Measurements from ENCODE around the gene NAPSA.

Gene NAPSA

DNA sequence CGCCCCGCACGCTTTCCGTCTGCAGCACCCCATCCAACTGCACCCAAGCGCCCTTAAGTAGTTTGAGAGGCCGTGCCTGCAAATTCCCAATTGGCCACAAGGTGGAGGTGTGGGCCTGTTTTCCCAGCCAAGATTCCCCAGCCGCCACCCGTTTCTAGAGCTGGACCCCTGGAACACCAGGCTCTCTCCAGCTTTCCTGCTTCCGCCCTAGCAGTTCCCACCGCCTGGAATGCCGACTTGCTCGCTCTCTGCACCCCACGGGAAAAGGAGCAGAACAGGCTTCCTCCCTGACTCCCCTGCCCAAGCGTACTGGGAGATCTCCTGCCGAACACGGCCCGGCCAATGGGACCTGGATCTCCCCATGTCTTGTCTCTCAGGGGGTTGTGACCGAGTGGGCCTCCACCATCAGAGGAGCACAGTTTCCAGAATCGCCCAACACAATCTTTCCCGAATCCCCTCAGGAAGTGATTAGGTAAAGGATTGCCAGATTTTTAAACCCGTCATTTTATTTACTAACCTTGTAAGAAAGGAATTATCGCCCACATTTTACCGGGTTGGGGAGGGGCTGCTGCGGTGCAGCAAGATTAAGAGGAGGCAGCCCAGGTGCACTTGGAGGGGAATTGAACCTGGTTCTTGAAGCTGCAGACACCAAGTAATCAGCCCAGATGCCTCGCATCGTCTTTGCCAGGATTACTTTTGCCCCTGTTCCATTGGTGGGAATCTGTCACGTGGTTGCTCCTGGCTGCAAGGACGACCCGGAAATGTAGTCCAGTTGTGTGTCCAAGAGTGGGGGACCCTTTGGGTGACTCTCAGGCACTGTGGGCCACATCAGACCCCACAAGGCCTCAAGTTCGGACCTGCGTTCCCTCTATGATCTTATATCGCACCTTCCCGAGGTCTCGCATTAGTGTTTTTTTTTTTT is 3.5 kb upstream of the NAPSA start:
- H3K9me3 ChIP-seq (ENCODE audit: control insufficient read depth, low read length) = no peaks in the 10 kb centered on the region
- TF ChIP-seq, protein P1, sequence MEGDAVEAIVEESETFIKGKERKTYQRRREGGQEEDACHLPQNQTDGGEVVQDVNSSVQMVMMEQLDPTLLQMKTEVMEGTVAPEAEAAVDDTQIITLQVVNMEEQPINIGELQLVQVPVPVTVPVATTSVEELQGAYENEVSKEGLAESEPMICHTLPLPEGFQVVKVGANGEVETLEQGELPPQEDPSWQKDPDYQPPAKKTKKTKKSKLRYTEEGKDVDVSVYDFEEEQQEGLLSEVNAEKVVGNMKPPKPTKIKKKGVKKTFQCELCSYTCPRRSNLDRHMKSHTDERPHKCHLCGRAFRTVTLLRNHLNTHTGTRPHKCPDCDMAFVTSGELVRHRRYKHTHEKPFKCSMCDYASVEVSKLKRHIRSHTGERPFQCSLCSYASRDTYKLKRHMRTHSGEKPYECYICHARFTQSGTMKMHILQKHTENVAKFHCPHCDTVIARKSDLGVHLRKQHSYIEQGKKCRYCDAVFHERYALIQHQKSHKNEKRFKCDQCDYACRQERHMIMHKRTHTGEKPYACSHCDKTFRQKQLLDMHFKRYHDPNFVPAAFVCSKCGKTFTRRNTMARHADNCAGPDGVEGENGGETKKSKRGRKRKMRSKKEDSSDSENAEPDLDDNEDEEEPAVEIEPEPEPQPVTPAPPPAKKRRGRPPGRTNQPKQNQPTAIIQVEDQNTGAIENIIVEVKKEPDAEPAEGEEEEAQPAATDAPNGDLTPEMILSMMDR (IDR thresholded peaks at IDR 0.05) = peak; percentile 91
- H3K4me2 ChIP-seq (ENCODE audit: low read length) = peak overlapping the region; percentile 96

DNA sequence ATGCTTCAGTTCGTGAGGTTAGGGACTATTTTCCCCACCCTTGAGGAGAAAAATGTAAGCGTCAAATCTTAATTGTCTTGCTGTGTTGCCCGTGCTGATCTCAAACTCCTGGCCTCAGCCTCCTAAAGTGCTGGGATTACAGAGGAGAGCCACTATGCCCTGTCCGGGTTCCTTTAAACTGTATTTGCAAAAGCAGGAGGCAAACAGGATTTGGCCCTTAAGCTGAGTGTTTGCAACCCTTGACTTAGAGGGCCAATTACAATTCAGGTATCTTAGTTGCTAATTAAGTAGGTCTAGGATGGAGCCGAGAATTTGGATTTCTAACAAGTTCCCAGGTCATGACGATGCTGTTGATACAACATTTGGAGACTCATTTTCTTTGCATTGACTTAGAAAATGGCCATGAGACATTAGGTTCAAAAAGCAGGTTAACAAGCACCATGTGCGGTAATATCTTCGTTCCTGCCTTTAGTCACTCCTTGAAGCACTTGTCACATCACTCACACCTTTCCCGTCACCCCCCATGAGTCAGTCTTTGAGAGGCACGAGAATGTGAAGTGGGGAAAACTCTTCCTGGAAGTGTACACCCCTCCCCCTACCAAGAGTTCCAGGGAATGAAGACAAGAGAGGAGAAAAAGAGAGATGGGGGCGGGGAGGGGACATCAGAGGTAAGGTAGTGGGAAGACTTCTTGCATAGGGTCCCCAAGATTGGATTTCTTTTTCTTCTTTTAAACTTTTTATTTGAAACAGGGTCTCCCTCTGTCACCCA is 2.6 kb downstream of the NAPSA start:
- H3K27ac ChIP-seq = no peak overlapping the region
- no peak overlapping the region for H2AFZ ChIP-seq
- no peak overlapping the region for H3K4me3 ChIP-seq (ENCODE audit: low read depth, low read length)
- no peaks in the 10 kb centered on the region for H3K27me3 ChIP-seq (ENCODE audit: control insufficient read depth, insufficient read depth, low read length)
- no peak overlapping the region for H3K9ac ChIP-seq
- H3K79me2 ChIP-seq = no peaks in the 10 kb centered on the region
- TF ChIP-seq, protein P1 (IDR thresholded peaks at IDR 0.05) = no peak
- H3K9me3 ChIP-seq (ENCODE audit: control insufficient read depth, low read length) = no peaks in the 10 kb centered on the region
- H3K36me3 ChIP-seq (ENCODE audit: control insufficient read depth, insufficient read depth, low read length) = no peaks in the 10 kb centered on the region
- H3K4me1 ChIP-seq = no peaks in the 10 kb centered on the region
- H3K4me2 ChIP-seq (ENCODE audit: low read length) = no peak overlapping the region

More for the DNA sequence above, 3.5 kb upstream of the NAPSA start:
- H3K27me3 ChIP-seq (ENCODE audit: control insufficient read depth, insufficient read depth, low read length) = no peaks in the 10 kb centered on the region
- H3K79me2 ChIP-seq = no peaks in the 10 kb centered on the region
- peaks cover 4% of the 10 kb centered on the region for H3K4me1 ChIP-seq
- peak overlapping the region; percentile 98 for H2AFZ ChIP-seq
- H3K27ac ChIP-seq = peak overlapping the region; percentile 60
- H3K4me3 ChIP-seq (ENCODE audit: low read depth, low read length) = peak overlapping the region; percentile 74
- H3K9ac ChIP-seq = peak overlapping the region; percentile 29
- H3K36me3 ChIP-seq (ENCODE audit: control insufficient read depth, insufficient read depth, low read length) = no peaks in the 10 kb centered on the region

DNA sequence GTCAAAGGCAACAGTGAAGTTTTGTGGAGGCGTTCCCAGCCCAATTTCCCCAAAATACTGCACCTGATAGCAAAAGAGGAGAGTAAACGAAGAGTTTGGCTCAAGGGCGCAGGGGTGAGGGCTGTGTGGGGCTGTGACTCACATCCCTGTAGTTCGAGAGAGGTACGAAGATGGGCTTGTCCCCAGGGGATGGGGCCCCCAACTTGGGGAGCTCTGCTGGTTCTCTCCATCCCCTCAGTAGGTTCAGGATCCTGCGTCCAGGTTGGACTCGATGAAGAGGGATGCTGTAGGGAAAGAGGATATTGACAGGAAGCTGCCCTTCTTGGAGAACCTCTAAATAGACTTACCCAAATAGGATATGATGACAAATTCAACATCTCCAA is 3.4 kb downstream of the NAPSA start:
- no peaks in the 10 kb centered on the region for H3K9me3 ChIP-seq (ENCODE audit: control insufficient read depth, low read length)
- no peaks in the 10 kb centered on the region for H3K4me1 ChIP-seq
- no peak overlapping the region for H3K27ac ChIP-seq
- H3K36me3 ChIP-seq (ENCODE audit: control insufficient read depth, insufficient read depth, low read length) = no peaks in the 10 kb centered on the region
- H3K4me2 ChIP-seq (ENCODE audit: low read length) = no peak overlapping the region
- H3K79me2 ChIP-seq = no peaks in the 10 kb centered on the region
- H3K4me3 ChIP-seq (ENCODE audit: low read depth, low read length) = no peak overlapping the region
- H3K9ac ChIP-seq = no peak overlapping the region
- TF ChIP-seq, protein P1 (IDR thresholded peaks at IDR 0.05) = no peak
- no peak overlapping the region for H2AFZ ChIP-seq
- no peaks in the 10 kb centered on the region for H3K27me3 ChIP-seq (ENCODE audit: control insufficient read depth, insufficient read depth, low read length)

DNA sequence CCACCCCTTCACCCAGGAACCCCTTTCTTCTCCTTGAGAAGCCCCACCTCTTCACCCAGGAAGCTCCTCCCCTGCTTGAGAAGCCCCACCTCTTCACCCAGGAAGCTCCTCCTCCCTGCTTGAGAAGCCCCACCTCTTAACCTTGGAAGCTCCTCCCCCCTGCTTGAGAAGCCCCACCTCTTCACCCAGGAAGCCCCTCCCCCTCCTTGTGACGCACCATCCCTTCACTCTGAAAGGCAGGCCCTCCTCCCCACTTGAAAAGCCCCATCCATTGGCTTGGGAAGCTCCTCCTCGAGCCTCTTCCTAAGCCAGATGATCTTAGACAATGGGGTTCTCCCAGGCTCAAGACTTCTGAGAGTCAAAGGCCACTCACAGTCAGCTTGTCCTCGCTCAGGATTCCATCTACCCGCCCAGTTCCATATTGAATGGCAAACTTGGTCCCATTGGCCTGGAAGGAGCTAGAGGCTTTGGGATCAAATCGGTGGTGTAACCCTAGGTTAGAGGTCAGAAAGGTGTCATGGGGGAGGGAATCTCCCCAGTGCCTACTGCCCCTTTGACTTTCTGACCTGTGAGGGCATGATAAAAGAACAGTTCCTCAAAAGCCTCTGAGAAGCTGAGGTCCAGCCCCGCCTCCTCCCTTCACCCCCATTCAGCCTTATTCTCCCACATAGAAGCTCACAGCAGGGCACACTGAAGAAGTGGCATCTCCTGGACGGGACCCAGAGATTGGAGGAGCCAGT is 4.0 kb downstream of the NAPSA start:
- no peak overlapping the region for H3K27ac ChIP-seq
- no peak overlapping the region for H3K9ac ChIP-seq
- H3K36me3 ChIP-seq (ENCODE audit: control insufficient read depth, insufficient read depth, low read length) = no peaks in the 10 kb centered on the region
- H3K4me1 ChIP-seq = no peaks in the 10 kb centered on the region
- TF ChIP-seq, protein P1 (IDR thresholded peaks at IDR 0.05) = no peak
- H3K9me3 ChIP-seq (ENCODE audit: control insufficient read depth, low read length) = no peaks in the 10 kb centered on the region
- H3K4me3 ChIP-seq (ENCODE audit: low read depth, low read length) = no peak overlapping the region
- H3K4me2 ChIP-seq (ENCODE audit: low read length) = no peak overlapping the region
- no peaks in the 10 kb centered on the region for H3K79me2 ChIP-seq
- no peak overlapping the region for H2AFZ ChIP-seq
- H3K27me3 ChIP-seq (ENCODE audit: control insufficient read depth, insufficient read depth, low read length) = no peaks in the 10 kb centered on the region

Measured in parathyroid adenoma (tissue), 2 donors.